Heart left ventricle (tissue), 16 donors: ENCODE results near the gene KCNK7. TPM values are rescaled to one million over a fixed set of nuclear protein-coding genes. Genes with fewer than 3 reads are reported as not detected.

ENCODE experiments used
- ATAC-seq, 4 donors: fragments of 200-7000 bp; cut with Tn5 transposase; one replicate each; pipeline ENCODE4 v1.9.1; 2020 to 2022; ENCODE audit warnings: moderate library complexity in 4 of 4, mild to moderate bottlenecking in 3 of 4, moderate number of reproducible peaks in 1 of 4
- DNase-seq, 5 donors: peaks; one replicate each; pipeline ENCODE4 v3.0.0-alpha.2; 2020
- H3K27ac ChIP-seq, 12 donors: fragments of 200-600 bp; sonication (generic) in 4 of 12; one replicate each; pipeline versions ENCODE4 v1.5.0 to v1.8.0; 2016 to 2022; ENCODE audit warnings: mild to moderate bottlenecking in 2 of 12
- H3K27me3 ChIP-seq, 9 donors: fragments of 200-600 bp; sonication (generic) in 2 of 9; one replicate each; pipeline versions ENCODE4 v1.5.1 to v1.8.0; 2016 to 2022; ENCODE audit warnings: mild to moderate bottlenecking in 3 of 9
- H3K36me3 ChIP-seq, 9 donors: fragments of 200-600 bp; sonication (generic) in 2 of 9; one replicate each; pipeline versions ENCODE4 v1.5.0 to v1.8.0; 2018 to 2022; ENCODE audit warnings: mild to moderate bottlenecking in 2 of 9
- H3K4me1 ChIP-seq, 12 donors: fragments of 200-600 bp; sonication (generic) in 4 of 12; one replicate each; pipeline versions ENCODE4 v1.5.0 to v1.8.0; 2016 to 2022; ENCODE audit warnings: mild to moderate bottlenecking in 3 of 12
- H3K4me3 ChIP-seq, 12 donors: fragments of 200-600 bp; sonication (generic) in 4 of 12; one replicate each; pipeline versions ENCODE4 v1.5.0 to v1.8.0; 2017 to 2022; ENCODE audit warnings: mild to moderate bottlenecking in 9 of 12, moderate library complexity in 4 of 12
- H3K9me3 ChIP-seq, 12 donors: fragments of 200-600 bp; sonication (generic) in 4 of 12; one replicate each; pipeline versions ENCODE4 v1.5.0 to v1.8.0; 2016 to 2022; ENCODE audit warnings: mild to moderate bottlenecking in 1 of 12
- CTCF ChIP-seq, 12 donors: fragments of 200-600 bp; sonication (generic) in 4 of 12; IDR thresholded peaks; one replicate each; pipeline versions ENCODE4 v1.5.0 to v1.8.0; 2018 to 2022; ENCODE audit warnings: antibody characterized with exemption in 12 of 12, mild to moderate bottlenecking in 5 of 12
- POLR2A ChIP-seq, 2 donors: fragments of 450-650 bp; IDR thresholded peaks; one replicate each; pipeline ENCODE4 v1.6.1; 2017; ENCODE audit warnings: antibody characterized with exemption in 2 of 2, mild to moderate bottlenecking in 2 of 2, moderate library complexity in 2 of 2
- WGBS, 4 donors: extraction: QIAGEN DNeasy Blood & Tissue Kit in 2 of 4; methylation state at CpG; one replicate each; pipeline versions ENCODE4 v1.1.5 to v1.1.7; 2013 to 2018; 5-methylcytosine and 5-hydroxymethylcytosine counted together
- intact Hi-C, 10 donors: fragments of 100-400 bp; cut with DNase I; formaldehyde crosslinking; loops; one replicate each; pipeline versions ENCODE4 v1.11.1 to v1.14.2; 2022
- polyA plus RNA-seq, 2 donors: library from polyadenylated mRNA; stranded (reverse); fragments of 200-250 nt; gene quantifications; one replicate each; pipeline ENCODE4 v1.2.3, GENCODE V29; 2013
- total RNA-seq, 9 donors: library from RNA; depleted of rRNA in 2 of 9; stranded (reverse); fragments of >200 nt in 2 of 9; fragmentation: NEBNext Ultra II Directional in 3 of 9; extraction: Animal tissue kit (Norgen Biotek cat#: 25700) in 3 of 9; gene quantifications; one replicate each; pipeline versions ENCODE4 v1.1.0 to v1.2.4, GENCODE V29; 2016 to 2023
- donor health status: ischemic (EF 13 %, LVEDD 7.1; RV severe dilation, severe dysfunction).
- donor health status: healthy with polysubstance abuse.
- donor health status: DM: no; HTN: yes; CAD: no.
- donor health status: DM: no; HTN: no; CAD: no.
- donor health status: ischemic (EF 25% LVEDD 6.9; RV normal size, moderate dysfunction).
- donor health status: ischemic (EF 25% LVEDD 5.7; RV mildly dilated, moderate dysfunction).
- donor health status: healthy.
- donor health status: DM: yes; HTN: yes; CAD: no.
- donor health status: ischemic (EF 35%, LVEDD 5.7; RV mildly dilated, moderate dysfunction).
- donor health status: nonischemic (EF 11% LVEDD 7.7; RV severe dilation, severe dysfunction).
- donor health status: DM: yes; HTN: yes; CAD: no.
- donor health status: PGD.
- donor health status: ischemic (EF 29% LVEDD 5.4; RV normal size, mild dysfunction).
- donor health status: nonischemic (EF 23%, LVEDD 6.1; RV moderate dilation, normal function).

The KCNK7 gene
- total and polyA plus RNA-seq, 11 donors: 0.18 to 1.6 (median 0.42) TPM; not detected in 2

- Histone ChIP-seq H3K4me1 (peaks cover 5 to 58% (median 40%) of the 10 kb centered on the region in 12 donors), H3K27ac (peak overlapping the region in 8 of 12 donors; percentile 27 to 80 (median 59)), H3K36me3 (peaks cover 0 to 60% (median 37%) of the 10 kb centered on the region in 9 donors), H3K9me3 (no peaks in the 10 kb centered on the region), H3K27me3 (no peaks in the 10 kb centered on the region), H3K4me3 (peak overlapping the region in 3 of 12 donors; percentile 5 to 44 (median 38))
- intact Hi-C loops: loop anchor here in 3 of 10 donors (2.0 to 10.0 kb wide), 4 partner anchors 48 to 218 kb away; no protein-coding TSS in a partner anchor
- 82 to 88% (median 87%) methylated on average over 18 to 22 of the region's 22 CpGs for WGBS, 4 donors
- ATAC-seq (no peak), DNase-seq (no peak)
- no peak for TF ChIP-seq POLR2A (IDR thresholded peaks at IDR 0.05)
- TF ChIP-seq CTCF (IDR thresholded peaks at IDR 0.05): no peak
Measured at GRCh38 chr11:65592858-65593517, 2.6 kb downstream of the KCNK7 start.

GRCh38 chr11:65591939-65592857, 3.4 kb downstream of the KCNK7 start:
- Histone ChIP-seq H3K4me3 (peak overlapping the region in 10 of 12 donors; percentile 14 to 47 (median 34)), H3K27ac (peak overlapping the region; percentile 27 to 80 (median 64)), H3K9me3 (no peaks in the 10 kb centered on the region), H3K4me1 (peaks cover 6 to 66% (median 47%) of the 10 kb centered on the region in 12 donors), H3K36me3 (peaks cover 0 to 53% (median 30%) of the 10 kb centered on the region in 9 donors), H3K27me3 (no peaks in the 10 kb centered on the region)
- ATAC-seq: peak in 3 of 4 donors; percentile 9 to 35 (median 19)
- TF ChIP-seq POLR2A (IDR thresholded peaks at IDR 0.05) (no peak), CTCF (IDR thresholded peaks at IDR 0.05) (peak in 7 of 12 donors; percentile 21 to 39 (median 28))
- intact Hi-C loops: loop anchor here in 4 of 10 donors (2.0 to 10.0 kb wide), 5 partner anchors 15 to 217 kb away; partner anchors contain the start of gene EHBP1L1 (in 1 of the 4)
- WGBS, 4 donors: 48 to 80% (median 55%) methylated on average over 27 to 106 of the region's 106 CpGs
- DNase-seq: no peak

GRCh38 chr11:65590240-65590738, 5.3 kb downstream of the KCNK7 start:
- TF ChIP-seq CTCF (IDR thresholded peaks at IDR 0.05) (no peak), POLR2A (IDR thresholded peaks at IDR 0.05) (no peak)

More at GRCh38 chr11:65590240-65590738, 5.3 kb downstream of the KCNK7 start:
- peak in 1 of 5 donors; percentile 71 for DNase-seq
- Histone ChIP-seq H3K4me3 (no peak overlapping the region), H3K36me3 (peaks cover 0 to 57% (median 39%) of the 10 kb centered on the region in 9 donors), H3K9me3 (no peaks in the 10 kb centered on the region), H3K27ac (peak overlapping the region in 2 of 12 donors; percentile 80 to 84), H3K27me3 (no peaks in the 10 kb centered on the region), H3K4me1 (peaks cover 6 to 80% (median 62%) of the 10 kb centered on the region in 12 donors)
- no peak for ATAC-seq
- 44 to 67% (median 58%) methylated on average over 8 of the region's 8 CpGs for WGBS, 4 donors
- intact Hi-C loops: loop anchor here in 4 of 10 donors (2.0 to 10.0 kb wide), 4 partner anchors 13 to 215 kb away; partner anchors contain the start of gene EHBP1L1 (in 1 of the 4)
